ENCODE results near the gene LPCAT1.

DNA sequence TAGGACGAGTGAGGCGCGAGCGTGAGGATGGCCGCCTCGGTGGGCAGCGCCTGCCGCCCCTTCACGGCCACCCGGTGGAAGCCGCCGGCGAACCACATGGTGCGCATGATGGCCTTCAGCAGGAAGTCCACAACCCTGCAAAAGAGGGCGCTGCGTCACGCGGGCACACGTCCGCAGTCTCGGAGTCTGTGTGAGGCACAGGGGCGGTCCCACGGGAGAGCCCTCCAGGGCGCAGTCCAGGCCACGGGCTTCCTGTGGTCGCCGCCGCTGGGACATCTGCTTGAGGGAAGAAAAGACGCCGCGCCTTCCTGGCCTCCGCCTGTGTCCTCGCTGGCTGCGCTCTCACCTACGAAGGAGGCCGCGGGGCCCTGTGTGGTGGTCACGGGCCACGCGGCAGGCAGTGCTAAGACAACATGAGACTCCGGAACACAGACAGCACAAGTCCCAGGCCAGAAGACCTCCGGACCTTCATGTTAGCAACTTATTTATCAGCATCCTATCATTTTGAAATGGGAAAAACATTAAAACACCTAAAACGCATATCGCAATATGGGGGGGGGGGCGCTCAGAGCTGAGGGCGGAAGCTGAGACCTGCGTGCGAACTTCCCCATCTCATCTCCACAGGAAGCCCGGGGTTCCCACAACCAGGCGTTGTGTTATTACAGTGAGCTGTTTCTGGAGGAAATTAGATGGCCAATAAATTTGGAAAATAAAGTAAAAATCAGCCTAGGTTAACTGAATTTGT, 28.8 kb downstream of the LPCAT1 start:
- TF ChIP-seq, protein P1, sequence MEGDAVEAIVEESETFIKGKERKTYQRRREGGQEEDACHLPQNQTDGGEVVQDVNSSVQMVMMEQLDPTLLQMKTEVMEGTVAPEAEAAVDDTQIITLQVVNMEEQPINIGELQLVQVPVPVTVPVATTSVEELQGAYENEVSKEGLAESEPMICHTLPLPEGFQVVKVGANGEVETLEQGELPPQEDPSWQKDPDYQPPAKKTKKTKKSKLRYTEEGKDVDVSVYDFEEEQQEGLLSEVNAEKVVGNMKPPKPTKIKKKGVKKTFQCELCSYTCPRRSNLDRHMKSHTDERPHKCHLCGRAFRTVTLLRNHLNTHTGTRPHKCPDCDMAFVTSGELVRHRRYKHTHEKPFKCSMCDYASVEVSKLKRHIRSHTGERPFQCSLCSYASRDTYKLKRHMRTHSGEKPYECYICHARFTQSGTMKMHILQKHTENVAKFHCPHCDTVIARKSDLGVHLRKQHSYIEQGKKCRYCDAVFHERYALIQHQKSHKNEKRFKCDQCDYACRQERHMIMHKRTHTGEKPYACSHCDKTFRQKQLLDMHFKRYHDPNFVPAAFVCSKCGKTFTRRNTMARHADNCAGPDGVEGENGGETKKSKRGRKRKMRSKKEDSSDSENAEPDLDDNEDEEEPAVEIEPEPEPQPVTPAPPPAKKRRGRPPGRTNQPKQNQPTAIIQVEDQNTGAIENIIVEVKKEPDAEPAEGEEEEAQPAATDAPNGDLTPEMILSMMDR (IDR thresholded peaks at IDR 0.05; ENCODE audit: low read depth, low read length, poor library complexity, severe bottlenecking): peak; percentile 48
- no peak for TF ChIP-seq EZH2phosphoT487 (IDR thresholded peaks at IDR 0.05; ENCODE audit: borderline replicate concordance, low read length)
